ENCODE measurements around the gene EVA1C. TPM values are rescaled to one million over a fixed set of nuclear protein-coding genes. Genes with fewer than 3 reads are reported as not detected.
A peak's percentile ranks its signal among the peaks of the same experiment; 100 is the strongest.
"Not testable (repeated sequence)": the region's sequence is repeated elsewhere in the genome, so short reads cannot be mapped to it uniquely, and the experiment has no call there.

Gene EVA1C
- total and polyA plus RNA-seq, 2 donors from 2014 or later = 13.8 to 63.4 TPM

DNA sequence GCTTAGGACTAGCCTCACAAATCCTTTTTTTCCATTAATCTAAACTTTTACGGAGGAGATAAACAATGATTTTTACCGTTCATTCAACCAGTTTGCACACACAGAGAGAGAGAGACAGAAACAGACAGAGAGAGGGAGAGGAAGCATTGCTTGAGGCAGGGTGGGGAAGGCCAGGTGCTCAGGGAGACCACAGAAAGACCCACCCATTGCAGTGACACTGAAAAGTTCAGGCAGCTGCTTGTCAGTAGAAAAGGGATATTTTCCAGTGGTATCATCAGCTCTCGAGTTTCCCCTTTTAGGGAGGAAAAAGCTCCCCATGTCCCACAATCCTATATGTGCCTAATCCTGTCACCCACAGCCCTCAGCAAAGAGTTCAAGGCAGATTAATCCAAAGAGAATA lies 145.6 kb downstream of the EVA1C start:
- Histone ChIP-seq H3K9ac (ENCODE audit: low read length in 3 of 3) (no peak overlapping the region), H3K36me3 (ENCODE audit: control insufficient read depth in 2 of 3, insufficient read depth in 3 of 3, low read length in 3 of 3) (no peaks in the 10 kb centered on the region), H3K27me3 (ENCODE audit: control insufficient read depth, insufficient read depth, low read length) (no peaks in the 10 kb centered on the region), H3K4me3 (ENCODE audit: low read length in 3 of 3) (no peak overlapping the region), H3K4me1 (ENCODE audit: control insufficient read depth in 2 of 3, insufficient read depth in 2 of 3, low read depth in 1 of 3, low read length in 3 of 3) (no peaks in the 10 kb centered on the region), H3K27ac (ENCODE audit: low read depth in 2 of 2, low read length in 2 of 2) (no peak overlapping the region), H3K9me3 (ENCODE audit: control insufficient read depth in 2 of 3, insufficient read depth in 1 of 3, low read length in 3 of 3) (no peaks in the 10 kb centered on the region)
- FAIRE-seq (no peak), DNase-seq (no peak)
- TF ChIP-seq, protein P1, sequence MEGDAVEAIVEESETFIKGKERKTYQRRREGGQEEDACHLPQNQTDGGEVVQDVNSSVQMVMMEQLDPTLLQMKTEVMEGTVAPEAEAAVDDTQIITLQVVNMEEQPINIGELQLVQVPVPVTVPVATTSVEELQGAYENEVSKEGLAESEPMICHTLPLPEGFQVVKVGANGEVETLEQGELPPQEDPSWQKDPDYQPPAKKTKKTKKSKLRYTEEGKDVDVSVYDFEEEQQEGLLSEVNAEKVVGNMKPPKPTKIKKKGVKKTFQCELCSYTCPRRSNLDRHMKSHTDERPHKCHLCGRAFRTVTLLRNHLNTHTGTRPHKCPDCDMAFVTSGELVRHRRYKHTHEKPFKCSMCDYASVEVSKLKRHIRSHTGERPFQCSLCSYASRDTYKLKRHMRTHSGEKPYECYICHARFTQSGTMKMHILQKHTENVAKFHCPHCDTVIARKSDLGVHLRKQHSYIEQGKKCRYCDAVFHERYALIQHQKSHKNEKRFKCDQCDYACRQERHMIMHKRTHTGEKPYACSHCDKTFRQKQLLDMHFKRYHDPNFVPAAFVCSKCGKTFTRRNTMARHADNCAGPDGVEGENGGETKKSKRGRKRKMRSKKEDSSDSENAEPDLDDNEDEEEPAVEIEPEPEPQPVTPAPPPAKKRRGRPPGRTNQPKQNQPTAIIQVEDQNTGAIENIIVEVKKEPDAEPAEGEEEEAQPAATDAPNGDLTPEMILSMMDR (IDR thresholded peaks at IDR 0.05; ENCODE audit: borderline replicate concordance, extremely low read depth, insufficient read depth) = no peak
- intact Hi-C loops (cut with DNase I) = no loop called here

DNA sequence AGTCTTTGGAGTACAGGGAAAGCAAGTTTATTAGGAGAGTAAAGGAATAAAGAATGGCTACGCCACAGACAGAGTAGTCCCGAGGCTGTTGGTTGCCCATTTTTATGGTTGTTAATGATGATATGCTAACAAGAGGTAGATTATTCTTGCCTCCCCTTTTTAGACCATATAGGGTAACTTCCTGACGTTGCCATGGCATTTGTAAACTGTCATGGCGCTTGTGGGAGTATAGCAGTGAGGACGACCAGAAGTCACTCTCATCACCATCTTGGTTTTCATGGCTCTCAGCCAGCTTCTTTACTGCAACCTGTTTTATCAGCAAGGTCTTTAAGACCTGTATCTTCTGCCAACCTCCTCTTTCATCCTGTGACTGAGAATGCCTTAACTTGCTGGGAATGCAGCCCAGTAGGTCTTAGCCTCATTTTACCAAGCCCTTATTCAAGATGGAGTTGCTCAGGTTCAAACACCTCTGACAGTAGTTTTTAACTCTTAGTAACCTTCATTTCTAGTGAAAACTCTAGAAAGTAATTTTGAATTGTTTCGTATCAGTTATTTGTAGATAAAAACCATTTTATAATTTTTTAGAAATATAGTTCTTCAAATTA lies 146.6 kb downstream of the EVA1C start:
- TF ChIP-seq, protein P1 (IDR thresholded peaks at IDR 0.05; ENCODE audit: borderline replicate concordance, extremely low read depth, insufficient read depth) = no peak
- Histone ChIP-seq H3K4me1 (ENCODE audit: control insufficient read depth in 2 of 3, insufficient read depth in 2 of 3, low read depth in 1 of 3, low read length in 3 of 3) (no peaks in the 10 kb centered on the region), H3K27ac (ENCODE audit: low read depth in 2 of 2, low read length in 2 of 2) (no peak overlapping the region), H3K27me3 (ENCODE audit: control insufficient read depth, insufficient read depth, low read length) (no peaks in the 10 kb centered on the region), H3K36me3 (ENCODE audit: control insufficient read depth in 2 of 3, insufficient read depth in 3 of 3, low read length in 3 of 3) (no peaks in the 10 kb centered on the region), H3K4me3 (ENCODE audit: low read length in 3 of 3) (no peak overlapping the region), H3K9me3 (ENCODE audit: control insufficient read depth in 2 of 3, insufficient read depth in 1 of 3, low read length in 3 of 3) (no peaks in the 10 kb centered on the region), H3K9ac (ENCODE audit: low read length in 3 of 3) (no peak overlapping the region)
- intact Hi-C loops (cut with DNase I) = no loop called here
- no peak for DNase-seq
- FAIRE-seq = peak; percentile 94

DNA sequence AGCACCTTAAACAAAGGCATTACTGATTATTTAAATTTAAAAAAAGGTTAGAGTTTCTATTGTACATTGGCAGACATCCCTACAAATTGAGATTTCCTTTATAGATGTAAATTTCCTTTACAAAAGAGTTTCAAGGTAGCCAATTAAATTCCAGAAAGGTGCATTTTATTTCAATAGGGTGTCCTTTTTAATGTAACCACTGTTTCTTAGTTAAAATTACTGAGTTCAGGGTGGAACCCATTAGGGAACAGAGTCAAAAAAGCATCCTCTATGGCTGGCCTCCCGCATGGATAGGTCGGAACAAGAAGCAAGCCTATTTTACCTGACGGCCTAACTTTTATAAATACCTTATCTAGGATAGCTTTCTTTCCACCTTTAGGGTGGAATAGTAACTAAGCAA lies 148.4 kb downstream of the EVA1C start:
- H3K9me3 ChIP-seq (ENCODE audit: control insufficient read depth in 2 of 3, insufficient read depth in 1 of 3, low read length in 3 of 3) = peaks cover 0 to 6% (median 0%) of the 10 kb centered on the region in 3 donors
- no peak for FAIRE-seq
- intact Hi-C loops (cut with DNase I) = no loop called here

DNA sequence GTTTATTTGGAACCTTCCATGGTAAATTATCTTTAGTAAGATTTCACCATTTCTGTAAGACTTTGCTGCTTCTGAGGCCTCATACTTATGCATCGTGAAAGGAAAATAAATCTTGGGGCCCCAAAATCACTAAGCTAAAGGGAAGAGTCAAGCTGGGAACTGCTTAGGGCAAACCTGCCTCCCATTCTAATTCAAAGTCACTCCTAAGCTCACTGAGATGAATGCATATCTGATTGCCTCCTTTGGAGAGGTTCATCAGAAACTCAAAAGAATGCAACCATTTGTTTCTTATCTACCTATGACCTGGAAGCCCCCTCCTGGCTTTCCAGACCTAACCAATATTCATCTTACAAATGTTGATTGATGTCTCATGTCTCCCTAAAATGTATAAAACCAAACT lies 149.0 kb downstream of the EVA1C start:
- H3K4me3 ChIP-seq (ENCODE audit: low read length in 3 of 3); H3K4me1 ChIP-seq (ENCODE audit: control insufficient read depth in 2 of 3, insufficient read depth in 2 of 3, low read depth in 1 of 3, low read length in 3 of 3); intact Hi-C loops (cut with DNase I); H3K27ac ChIP-seq (ENCODE audit: low read depth in 2 of 2, low read length in 2 of 2); H3K27me3 ChIP-seq (ENCODE audit: control insufficient read depth, insufficient read depth, low read length); H3K9me3 ChIP-seq (ENCODE audit: control insufficient read depth in 2 of 3, insufficient read depth in 1 of 3, low read length in 3 of 3); DNase-seq; H3K36me3 ChIP-seq (ENCODE audit: control insufficient read depth in 2 of 3, insufficient read depth in 3 of 3, low read length in 3 of 3); H3K9ac ChIP-seq (ENCODE audit: low read length in 3 of 3); FAIRE-seq: not testable (repeated sequence)

More for the DNA sequence above, 148.4 kb downstream of the EVA1C start:
- Histone ChIP-seq H3K27me3 (ENCODE audit: control insufficient read depth, insufficient read depth, low read length) (no peaks in the 10 kb centered on the region), H3K27ac (ENCODE audit: low read depth in 2 of 2, low read length in 2 of 2) (no peak overlapping the region), H3K4me1 (ENCODE audit: control insufficient read depth in 2 of 3, insufficient read depth in 2 of 3, low read depth in 1 of 3, low read length in 3 of 3) (no peaks in the 10 kb centered on the region), H3K9ac (ENCODE audit: low read length in 3 of 3) (no peak overlapping the region), H3K36me3 (ENCODE audit: control insufficient read depth in 2 of 3, insufficient read depth in 3 of 3, low read length in 3 of 3) (no peaks in the 10 kb centered on the region), H3K4me3 (ENCODE audit: low read length in 3 of 3) (no peak overlapping the region)
- TF ChIP-seq, protein P1 (IDR thresholded peaks at IDR 0.05; ENCODE audit: borderline replicate concordance, extremely low read depth, insufficient read depth) = no peak
- no peak for DNase-seq
